ENCODE results near the gene GNAQ. TPM values are rescaled to one million over a fixed set of nuclear protein-coding genes. Genes with fewer than 3 reads are reported as not detected.

GNAQ gene
- total RNA-seq, 1 donor from 2014 or later, result 20.6 TPM

DNA sequence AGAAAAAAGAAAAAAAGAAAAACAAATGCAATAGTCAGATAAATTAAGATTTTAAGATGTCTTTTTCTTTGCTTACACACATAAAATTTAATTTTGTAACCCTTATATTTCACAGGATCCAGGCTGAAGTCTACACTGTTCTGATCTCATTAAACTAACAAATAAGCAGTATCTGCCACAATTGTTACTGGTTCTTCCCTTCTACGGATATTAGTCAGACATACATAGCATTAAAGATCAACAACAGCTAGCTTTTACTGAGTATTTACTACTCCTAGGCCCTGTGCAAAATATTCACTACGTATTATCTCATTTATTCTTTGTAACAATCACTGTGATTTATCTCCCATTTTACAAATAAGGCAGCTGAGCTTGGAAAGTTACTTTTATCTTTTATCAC, 34.9 kb downstream of the GNAQ start:
- DNase-seq (ENCODE audit: low read depth), result no peak
- TF ChIP-seq, protein P1, sequence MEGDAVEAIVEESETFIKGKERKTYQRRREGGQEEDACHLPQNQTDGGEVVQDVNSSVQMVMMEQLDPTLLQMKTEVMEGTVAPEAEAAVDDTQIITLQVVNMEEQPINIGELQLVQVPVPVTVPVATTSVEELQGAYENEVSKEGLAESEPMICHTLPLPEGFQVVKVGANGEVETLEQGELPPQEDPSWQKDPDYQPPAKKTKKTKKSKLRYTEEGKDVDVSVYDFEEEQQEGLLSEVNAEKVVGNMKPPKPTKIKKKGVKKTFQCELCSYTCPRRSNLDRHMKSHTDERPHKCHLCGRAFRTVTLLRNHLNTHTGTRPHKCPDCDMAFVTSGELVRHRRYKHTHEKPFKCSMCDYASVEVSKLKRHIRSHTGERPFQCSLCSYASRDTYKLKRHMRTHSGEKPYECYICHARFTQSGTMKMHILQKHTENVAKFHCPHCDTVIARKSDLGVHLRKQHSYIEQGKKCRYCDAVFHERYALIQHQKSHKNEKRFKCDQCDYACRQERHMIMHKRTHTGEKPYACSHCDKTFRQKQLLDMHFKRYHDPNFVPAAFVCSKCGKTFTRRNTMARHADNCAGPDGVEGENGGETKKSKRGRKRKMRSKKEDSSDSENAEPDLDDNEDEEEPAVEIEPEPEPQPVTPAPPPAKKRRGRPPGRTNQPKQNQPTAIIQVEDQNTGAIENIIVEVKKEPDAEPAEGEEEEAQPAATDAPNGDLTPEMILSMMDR (conservative IDR thresholded peaks at IDR 0.05; ENCODE audit: low read depth, low read length), result no peak
- no peak overlapping the region for H3K4me3 ChIP-seq (ENCODE audit: low read depth, low read length)

DNA sequence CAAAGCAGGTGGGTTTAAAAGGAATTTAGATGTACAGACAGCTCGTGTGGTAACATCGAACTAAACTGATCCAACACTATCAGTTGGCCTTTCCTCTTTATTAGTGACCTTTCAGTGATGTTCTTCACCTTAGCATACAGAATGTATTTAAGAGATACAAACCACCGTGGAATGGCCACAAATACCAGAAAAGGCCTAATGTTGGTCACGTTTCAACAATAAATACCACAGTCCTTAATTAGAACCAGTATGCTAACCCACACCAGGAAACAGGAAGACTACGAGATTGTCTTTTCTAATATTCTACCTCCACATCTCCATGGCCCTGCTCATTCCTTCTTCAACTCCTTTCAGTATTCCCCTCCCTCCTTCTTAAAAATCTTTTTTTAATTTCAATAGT, 40.4 kb downstream of the GNAQ start:
- TF ChIP-seq, protein P1 (conservative IDR thresholded peaks at IDR 0.05; ENCODE audit: low read depth, low read length), result no peak
- no peak overlapping the region for H3K4me3 ChIP-seq (ENCODE audit: low read depth, low read length)
- DNase-seq (ENCODE audit: low read depth), result no peak

DNA sequence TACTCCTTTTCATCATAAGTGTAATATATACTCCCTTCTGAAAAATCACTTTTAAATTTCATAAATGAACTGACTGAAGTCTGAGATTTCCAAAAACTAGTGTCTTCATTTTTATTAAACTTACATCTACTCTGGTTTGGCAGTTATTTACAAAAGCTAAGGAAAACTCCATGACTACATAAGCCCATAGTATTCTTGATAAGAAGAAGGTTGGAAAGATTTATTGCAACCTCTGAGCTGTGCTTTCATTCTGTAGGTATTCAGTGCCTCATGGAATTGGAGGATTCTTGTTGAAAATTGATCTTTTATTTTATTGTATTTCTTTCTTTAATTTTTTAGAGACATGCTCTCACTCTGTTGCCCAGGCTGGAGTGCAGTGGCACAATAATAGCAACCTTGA, 41.7 kb downstream of the GNAQ start:
- TF ChIP-seq, protein P1 (conservative IDR thresholded peaks at IDR 0.05; ENCODE audit: low read depth, low read length), result no peak
- no peak for DNase-seq (ENCODE audit: low read depth)
- H3K4me3 ChIP-seq (ENCODE audit: low read depth, low read length), result no peak overlapping the region

DNA sequence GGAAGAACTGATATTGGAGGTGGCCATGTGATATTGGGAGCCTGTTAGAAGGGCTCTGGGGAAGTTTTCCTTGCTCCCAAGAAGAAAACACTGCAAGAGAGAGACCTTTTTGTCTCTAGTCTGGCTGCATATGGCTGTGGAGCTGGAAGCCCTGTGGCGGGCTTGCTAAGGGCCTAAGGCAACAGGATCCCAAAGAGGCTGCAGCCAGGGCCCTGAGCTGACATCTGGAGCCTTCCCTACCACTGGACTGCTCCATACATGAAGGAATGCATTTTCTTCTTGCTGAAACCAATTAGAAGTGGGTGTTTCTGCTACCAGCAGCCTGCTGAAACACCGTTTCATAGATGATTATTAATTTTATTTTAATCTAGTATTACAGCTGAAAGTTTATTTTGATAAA, 42.2 kb downstream of the GNAQ start:
- TF ChIP-seq, protein P1 (conservative IDR thresholded peaks at IDR 0.05; ENCODE audit: low read depth, low read length), result no peak
- no peak overlapping the region for H3K4me3 ChIP-seq (ENCODE audit: low read depth, low read length)
- DNase-seq (ENCODE audit: low read depth), result no peak

DNA sequence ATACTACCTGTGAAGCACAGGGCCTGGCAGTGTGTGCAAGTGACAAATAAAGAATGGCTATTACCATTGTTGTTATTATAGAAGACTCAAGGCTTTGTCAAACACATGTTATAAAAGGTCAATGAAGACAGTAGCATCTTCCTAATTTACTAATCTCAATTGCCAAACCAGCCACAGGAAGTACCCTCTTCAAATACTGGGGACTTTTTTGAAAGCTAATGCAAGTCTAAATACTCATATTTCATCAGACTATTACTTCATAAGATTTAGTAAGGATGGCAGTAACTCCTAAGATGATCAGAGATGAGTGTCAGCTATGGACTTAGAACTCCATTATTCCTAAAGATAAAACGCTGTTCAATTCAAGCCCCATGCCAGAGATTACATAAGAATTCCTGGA, 43.0 kb downstream of the GNAQ start:
- no peak for DNase-seq (ENCODE audit: low read depth)
- TF ChIP-seq, protein P1 (conservative IDR thresholded peaks at IDR 0.05; ENCODE audit: low read depth, low read length), result no peak
- H3K4me3 ChIP-seq (ENCODE audit: low read depth, low read length), result no peak overlapping the region

DNA sequence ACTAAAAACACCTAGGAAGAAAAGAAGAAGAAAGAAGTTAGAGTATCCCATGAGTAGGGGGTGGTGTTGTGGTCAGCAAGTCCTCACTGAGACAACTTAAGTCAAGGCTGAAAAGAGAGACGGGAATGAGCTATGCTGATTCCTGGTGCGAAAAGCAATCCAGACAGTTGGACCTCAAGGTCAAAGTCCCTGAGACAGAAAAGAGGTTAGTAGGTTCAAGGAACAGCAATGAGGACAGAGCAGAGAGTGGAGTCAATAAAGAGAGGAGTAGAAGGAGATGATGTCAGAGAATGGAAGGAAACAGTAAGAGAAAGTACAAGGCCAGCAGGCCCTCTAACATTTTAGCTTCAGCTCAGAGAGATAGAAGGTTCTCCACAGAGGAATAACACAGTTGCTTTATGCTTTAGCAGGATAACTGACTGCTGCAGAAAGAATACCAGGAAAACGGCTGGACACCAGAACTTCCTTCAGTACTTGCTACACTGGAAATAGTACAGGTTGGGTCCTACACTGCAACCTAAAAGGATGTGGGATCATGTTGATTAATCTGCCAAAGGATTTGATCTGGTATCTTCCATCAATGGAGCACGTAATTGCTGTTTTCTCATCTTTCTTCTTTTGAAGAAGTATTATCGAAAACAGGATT, 43.6 kb downstream of the GNAQ start:
- DNase-seq (ENCODE audit: low read depth), result no peak
- no peak overlapping the region for H3K4me3 ChIP-seq (ENCODE audit: low read depth, low read length)
- TF ChIP-seq, protein P1 (conservative IDR thresholded peaks at IDR 0.05; ENCODE audit: low read depth, low read length), result no peak

DNA sequence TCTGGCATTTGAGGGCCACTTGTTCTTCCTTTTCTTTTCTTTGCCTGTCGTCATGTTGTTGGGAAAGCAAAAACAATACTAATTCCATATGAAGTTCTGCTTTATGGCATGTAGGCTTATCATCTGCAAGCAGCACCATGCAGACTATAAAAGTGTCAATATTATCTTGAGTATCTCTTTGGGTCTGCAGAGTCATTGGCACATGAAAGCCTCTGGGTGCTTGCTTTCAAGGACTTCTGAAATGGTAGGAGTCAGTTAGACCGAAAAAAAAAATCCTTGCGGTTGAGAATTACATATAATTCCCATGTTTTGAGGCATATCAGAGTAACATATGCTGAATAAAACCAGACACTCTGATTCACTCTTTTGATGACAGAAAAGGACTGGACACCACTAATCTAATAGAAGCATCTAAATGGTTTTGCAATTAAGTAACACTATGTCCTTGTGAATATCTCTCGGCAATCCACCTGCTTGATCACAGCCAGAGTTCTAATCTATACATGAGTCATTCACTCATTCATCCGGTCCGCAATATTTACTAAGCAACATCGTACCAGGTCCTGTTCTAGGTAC, 44.4 kb downstream of the GNAQ start:
- DNase-seq (ENCODE audit: low read depth), result no peak
- H3K4me3 ChIP-seq (ENCODE audit: low read depth, low read length), result no peak overlapping the region
- TF ChIP-seq, protein P1 (conservative IDR thresholded peaks at IDR 0.05; ENCODE audit: low read depth, low read length), result no peak

Measured in epithelial cell of proximal tubule (primary cell).